Activated CD8-positive, alpha-beta memory T cell treated with anti-CD3 and anti-CD28 coated beads, Interleukin-2, amount 50 U/mL, for 4 hours (primary cell): ENCODE data around the gene CIDEA.

Experiments used
- DNase-seq: peaks from one replicate; pipeline ENCODE4 v3.0.0-alpha.2; 2020

CIDEA gene

GRCh38 chr18:12302391-12303147 lies 48.4 kb downstream of the CIDEA start:
- DNase-seq, result no peak

GRCh38 chr18:12304351-12305210 lies 50.4 kb downstream of the CIDEA start:
- DNase-seq, result no peak

- no peak for DNase-seq
These were observed 51.0 kb downstream of the CIDEA start for GRCh38 chr18:12305211-12305610.

DNA sequence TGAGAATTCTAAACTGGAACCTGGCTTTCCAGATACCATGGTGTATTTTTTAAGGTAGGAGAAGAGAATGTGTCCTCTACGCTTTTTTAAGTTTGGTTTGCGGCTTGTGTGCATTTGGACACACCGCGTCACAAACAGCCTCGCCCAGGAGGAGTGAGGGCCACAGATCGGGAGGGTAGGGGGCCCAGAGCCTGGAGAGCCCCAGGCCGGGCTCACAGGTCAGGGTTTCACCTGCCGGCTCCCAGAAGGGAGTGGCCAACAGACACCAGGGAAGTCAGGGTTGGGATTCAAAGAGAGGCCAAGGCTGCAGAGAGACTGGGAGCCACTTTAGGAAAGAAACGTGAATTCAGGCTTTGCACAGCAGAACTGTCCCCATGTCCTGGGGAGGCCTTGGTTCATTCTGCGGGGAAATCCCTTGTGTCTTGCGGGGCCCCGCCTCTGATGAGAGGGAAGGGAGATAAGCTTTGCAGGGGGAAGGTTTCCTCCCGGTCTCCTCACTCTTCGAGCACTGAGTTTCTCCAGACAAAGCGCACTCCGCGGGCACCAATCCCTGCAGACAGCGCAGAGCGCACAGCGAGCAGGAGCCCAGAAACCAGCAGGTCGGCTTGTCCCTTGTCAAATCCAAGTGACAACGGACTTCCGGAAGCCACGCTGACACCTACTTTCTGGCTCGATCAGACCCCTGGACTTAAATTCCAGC lies 51.9 kb downstream of the CIDEA start:
- no peak for DNase-seq

GRCh38 chr18:12306752-12307700 lies 52.9 kb downstream of the CIDEA start:
- no peak for DNase-seq

GRCh38 chr18:12307701-12308385 lies 53.7 kb downstream of the CIDEA start, which contains the start of gene TUBB6:
TUBB6 (plus strand) TSS chr18:12308241; CDS start chr18:12308293, 52 bp downstream.
- DNase-seq, result no peak

- no peak for DNase-seq
These were observed 54.4 kb downstream of the CIDEA start for GRCh38 chr18:12308386-12309100.

GRCh38 chr18:12309683-12310198 lies 55.6 kb downstream of the CIDEA start:
- no peak for DNase-seq

DNA sequence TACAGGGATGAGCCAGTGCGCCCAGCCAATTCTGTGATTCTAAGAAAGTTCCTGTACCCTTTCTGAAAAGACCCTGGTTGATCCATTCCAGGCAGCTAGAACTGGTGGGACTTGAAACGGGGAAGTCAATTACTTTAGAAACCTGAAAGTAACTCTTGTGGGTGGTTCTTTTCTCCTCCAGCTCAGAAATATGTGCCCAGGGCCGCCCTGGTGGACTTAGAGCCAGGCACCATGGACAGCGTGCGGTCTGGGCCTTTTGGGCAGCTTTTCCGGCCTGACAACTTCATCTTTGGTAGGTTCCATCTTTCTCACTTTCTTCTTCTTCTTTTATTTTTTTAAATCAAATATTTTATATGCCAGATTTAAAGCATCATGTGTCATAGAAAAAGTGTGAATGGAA lies 56.6 kb downstream of the CIDEA start:
- DNase-seq, result no peak

DNA sequence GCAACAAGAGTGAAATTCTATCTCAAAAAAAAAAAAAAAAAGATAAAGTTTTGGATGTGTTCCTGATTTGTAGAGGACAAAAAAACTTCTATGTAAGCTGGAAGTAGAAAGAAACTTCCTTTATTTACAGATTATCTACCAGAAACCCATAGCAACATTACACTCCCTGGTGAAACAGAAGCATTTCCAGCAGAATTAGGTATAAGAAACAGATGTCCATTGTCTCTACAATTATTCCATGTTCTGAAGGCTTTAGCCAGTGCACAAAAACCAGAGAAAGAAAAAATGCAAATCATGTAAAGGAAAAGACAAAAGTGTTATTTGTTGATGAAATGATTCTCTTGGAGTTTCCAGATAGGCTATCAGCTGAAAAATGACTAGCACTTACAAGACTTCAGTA lies 58.8 kb downstream of the CIDEA start:
- DNase-seq, result no peak

GRCh38 chr18:12313530-12314245 lies 59.5 kb downstream of the CIDEA start:
- no peak for DNase-seq

DNA sequence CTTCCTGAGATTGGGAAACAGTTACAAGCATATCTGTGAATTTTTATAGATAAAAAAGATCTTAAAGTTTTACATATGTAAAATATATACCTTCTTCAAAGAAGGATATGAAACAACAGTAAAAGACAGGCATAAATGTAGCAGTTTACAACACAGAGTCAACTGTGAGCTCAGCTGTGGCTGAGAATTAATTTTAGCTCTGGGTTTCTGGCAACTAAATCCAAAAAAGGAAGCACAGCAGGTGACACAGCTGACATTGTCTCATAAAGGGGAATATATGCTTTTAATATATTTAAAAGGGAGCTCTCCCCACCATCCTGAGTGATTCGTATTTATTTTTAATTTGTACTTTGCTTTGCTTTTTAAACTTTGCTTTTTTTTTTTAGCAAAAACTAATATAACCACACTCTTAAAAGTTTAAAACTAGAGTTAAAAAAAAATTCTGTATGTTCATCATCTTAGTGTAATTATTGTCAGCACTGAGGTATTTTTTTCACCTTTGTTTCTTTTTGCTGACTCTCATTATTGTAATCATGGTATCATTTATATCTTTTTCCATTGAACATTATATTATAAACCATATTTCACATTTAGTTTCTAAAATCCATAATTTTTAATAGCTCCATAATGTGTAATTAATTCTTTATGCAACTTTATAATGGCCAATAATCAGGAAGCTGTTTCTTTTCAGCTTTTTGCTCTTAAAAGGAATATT lies 60.6 kb downstream of the CIDEA start:
- no peak for DNase-seq

- DNase-seq, result no peak
These were observed 61.3 kb downstream of the CIDEA start for GRCh38 chr18:12315490-12315889.

DNA sequence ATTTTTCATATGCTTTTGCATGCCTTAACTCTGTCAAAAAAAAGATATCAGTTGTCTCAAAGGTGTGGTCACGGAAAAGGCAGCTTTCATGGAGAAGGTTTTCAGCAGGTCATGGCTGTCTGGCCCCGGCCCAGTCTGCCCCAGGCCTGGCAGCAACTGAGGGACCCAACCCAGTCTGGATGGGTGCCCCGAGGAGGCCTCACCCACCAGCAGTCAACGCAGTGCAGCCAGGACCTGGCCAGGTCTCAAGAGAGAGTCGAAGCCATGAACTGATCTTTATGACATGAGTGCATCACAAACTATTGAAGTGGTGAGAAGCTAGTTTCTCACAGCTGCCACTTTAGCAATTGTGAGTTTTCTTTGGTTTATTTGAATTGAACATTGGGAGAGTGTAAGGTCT lies 61.8 kb downstream of the CIDEA start:
- no peak for DNase-seq

GRCh38 chr18:12317664-12318333 lies 63.6 kb downstream of the CIDEA start:
- DNase-seq, result no peak

- DNase-seq, result no peak
These were observed 64.2 kb downstream of the CIDEA start for GRCh38 chr18:12318334-12318697.

DNA sequence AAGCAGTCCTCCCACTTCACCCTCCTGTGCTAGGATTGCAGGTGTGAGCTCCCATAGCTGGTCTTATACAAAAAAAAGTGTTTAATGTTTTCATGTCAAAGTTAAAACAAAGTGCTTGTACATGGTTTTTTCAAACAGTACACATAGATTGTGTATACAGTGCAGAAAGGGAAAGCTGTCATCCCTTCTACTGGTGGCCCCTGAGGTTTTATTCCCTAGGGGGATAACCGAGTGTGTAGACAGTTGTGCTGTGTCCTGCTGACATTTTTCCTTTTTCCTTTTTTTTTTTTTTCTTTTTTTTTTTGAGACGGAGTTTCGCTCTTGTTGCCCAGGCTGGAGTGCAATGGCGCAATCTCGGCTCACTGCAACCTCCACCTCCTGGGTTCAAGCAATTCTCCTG lies 64.7 kb downstream of the CIDEA start:
- no peak for DNase-seq

GRCh38 chr18:12321333-12321732 lies 67.2 kb downstream of the CIDEA start:
- DNase-seq, result no peak
